ENCODE data around the gene ADAMTS8.

ADAMTS8 gene

DNA sequence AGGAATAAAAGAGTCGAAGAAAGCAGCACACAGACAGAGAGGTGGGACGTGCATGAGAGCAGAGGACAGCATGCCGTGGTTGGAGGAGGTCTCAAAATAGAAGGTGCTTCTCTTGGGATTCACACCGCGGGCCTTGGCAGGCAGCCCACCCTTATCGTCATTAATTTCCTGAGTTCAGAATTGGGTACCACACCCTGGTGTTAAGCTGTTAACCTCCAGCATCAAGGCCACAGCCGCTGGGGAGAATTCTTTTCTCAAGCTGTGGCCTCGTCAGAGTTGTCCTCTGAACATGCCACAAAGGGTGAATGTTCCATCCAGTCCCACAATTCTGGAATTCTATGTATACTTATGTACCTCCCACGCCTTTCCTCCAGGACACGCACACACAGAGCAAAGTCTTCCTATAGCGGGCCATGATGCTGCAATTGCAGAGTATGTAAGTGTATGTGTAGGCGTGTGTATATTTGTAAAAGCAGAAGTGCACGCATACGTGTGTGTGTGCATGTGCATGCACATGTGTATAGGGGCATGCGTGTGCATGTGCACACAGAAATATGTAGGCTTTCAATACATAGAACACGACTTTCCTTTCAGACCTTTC lies 39.0 kb downstream of the ADAMTS8 start:
- DNase-seq: no peak

DNA sequence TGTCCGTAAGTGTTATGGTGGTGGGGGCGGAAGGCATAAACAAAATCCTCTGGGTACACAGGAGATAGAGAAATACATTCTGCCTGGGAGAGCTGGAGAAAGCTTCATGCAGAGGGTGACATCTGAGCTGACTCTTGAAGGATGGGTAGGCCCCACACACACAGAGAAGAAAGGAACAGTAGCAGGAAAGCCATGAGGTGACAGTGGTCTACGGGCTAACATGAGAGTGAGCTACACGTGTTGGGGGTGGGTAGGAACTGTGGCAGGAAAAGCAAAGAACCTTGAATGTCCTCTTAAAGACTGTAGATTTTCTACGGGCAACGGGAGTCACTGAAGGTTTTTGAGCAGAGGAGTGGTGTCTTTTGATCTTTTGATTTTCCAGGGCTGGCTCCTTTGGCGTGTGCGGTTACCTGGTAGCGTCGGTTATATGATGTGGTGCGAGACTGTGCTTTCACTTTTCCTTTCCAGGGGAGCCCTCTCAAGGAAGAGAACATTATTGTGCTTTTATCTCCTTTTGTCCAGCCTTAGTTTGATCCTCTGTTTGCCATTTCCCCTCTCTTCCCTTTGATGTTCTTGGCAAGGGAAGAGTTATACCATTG lies 39.7 kb downstream of the ADAMTS8 start:
- no peak for DNase-seq

DNA sequence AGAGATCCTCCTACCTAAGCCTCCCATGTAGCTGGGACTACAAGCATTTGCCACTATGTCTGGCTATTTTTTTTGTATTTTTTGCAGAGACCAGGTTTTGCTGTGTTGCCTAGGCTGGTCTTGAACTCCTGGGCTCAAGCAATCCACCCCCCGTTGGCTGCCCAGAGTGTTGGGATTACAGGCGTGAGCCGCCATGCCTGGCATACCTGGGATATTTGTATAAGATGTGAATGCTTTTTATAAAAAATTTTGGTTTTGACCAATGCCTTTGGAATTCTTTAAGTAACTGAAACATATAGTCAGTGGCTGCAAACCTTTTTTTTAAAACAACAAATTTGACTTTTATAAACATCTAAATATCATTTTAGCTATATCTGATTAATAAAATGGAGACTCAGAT lies 42.4 kb downstream of the ADAMTS8 start:
- DNase-seq: no peak

DNA sequence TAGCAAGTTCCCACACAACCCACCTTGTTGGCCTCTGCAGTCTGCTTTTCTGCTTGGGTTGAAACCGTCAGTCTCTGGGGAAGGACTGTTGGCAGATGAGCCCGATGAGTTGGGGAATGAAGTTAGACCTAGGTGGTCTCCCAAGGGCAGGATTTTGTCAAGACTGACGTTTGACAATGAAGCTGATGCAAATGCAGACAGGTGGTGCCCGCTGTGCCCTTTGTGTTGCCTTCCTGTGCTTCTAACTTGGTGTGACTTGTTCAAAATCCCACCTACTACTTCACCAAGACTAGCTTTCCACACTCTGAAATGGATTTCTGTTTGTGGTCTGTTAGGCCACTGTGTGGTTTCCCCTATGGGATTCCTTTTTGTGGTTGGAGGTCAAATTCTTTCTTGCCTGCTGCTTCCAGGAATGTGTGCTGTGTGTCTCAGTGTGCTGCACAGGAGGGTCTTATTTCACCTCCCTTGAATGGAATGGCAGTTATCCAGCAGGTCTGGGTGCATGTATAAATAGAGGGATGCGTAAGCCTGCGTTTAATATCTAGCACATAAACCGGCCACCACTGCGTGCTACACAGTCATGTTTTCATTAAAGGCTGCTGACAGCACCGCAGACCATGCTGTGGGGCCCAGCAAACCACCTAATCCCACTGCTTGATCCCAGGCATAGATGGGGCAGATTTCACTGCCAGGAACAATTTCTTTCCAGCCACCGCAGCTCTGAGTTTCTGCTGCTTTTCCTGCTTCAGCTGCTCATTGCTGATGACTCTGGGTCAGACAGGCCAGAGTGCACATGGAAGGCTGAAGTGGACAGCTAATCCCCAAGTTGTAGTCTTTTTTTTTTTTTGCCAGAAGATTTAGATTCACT lies 44.8 kb downstream of the ADAMTS8 start:
- DNase-seq: no peak

DNA sequence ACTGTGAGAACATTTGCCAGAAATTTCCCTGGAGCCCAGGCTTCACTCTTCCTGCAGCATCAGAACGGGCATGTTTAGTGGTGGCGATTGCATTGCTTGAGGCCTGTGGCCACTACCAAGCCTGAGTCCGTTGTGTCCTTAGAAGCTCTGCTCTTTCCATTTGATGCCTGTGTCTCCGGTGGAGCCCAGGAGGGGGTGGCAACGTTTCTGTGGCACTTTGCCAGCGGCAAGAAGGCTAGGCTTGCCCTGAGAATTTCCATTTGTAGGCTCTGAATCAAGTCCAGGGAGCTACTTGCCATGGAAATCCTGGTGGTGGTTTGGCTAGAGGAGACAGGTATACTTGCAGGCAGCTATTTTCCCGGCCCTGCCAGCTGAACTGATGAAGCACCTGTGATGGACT lies 47.1 kb downstream of the ADAMTS8 start:
- DNase-seq: no peak

DNA sequence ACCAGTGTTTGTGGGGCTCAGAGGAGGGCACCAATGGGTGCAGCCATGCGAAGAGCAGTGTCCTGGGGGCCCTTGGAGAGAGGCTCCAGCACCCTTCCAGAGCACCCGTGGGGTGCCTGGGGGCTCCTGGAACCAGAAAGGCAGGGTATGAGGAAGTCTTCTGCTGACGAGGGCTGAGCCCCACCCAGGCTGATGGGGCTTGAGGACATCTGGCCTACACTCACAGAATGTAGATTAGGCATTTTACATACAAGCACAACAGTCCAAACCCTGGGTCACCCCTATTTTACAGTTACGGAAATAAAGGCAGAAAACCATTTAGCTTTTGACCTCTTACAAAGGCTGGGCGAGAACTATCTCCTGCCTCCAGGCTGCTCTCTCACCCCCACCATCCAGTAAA lies 47.6 kb downstream of the ADAMTS8 start:
- no peak for DNase-seq

DNA sequence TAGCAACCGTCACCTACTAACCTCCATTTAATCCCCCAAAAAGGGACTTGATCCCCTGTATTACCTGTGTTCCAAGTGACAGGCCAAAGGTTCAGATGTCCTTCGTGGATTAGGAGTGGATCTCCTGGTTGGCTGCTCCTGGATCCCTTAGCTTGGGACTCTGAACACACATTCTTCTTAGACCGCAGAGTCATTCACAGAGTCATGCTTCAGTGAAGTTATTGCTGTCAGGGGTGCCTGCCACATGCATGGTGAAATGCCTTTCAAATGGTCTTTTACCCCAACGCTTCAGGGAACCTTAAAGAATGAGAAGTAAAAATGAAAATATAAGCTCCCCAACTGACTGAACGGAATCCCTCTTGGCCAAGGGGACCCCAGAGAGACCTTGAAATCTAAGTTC lies 49.1 kb downstream of the ADAMTS8 start:
- DNase-seq: no peak

DNA sequence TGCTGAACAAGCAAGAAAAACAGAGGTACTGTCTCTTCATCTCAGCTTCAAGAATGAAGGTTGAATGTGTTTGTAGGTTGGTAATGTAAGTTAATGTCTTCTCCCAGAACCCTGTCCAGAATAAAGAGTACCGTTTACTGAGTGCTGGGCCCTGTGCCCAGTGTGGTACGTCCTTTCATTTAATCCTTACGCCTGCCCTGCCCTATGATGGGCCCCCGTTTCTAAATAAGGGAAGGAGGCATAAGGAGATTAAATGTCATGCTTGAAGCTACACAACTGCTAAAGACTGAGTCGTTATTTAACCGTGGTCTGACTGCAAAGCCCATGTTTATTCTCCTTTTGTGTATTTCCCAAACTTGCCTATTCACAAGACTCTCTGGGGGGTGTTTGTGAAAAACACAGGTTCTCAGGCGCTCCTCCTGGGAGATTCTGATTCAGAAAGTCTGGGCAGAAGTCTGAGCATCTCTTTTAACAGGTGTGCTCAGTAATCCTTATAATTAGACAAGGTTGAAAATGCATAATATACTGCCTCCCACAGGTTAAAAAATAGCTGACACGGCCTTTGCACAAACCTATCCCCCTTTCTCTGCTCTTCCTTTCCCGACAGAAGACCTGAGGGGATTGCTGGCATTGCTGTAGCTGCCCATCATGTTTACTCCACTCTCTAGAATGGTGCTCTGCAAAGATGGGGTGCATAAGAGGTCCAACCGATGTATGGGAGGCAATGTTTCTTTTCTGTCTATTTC lies 57.4 kb downstream of the ADAMTS8 start:
- no peak for DNase-seq

DNA sequence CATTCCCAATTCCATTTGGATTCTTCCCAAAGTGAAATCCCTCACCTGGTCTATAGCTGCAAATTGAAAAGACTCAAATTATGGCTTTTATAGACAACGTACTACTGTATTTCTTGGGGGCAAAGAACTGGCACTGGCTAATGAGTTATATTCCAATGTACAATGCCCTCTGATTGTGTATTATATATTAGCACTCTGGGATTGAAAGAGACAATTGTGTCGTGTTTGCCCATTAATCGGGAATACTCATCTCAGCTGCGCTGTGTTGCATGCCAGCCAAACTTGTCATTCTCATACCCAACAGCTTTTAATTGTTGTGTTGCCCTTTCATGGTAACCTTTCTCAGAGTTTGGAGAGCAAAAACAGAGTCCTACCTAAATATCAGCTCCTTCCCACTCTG lies 58.7 kb downstream of the ADAMTS8 start:
- no peak for DNase-seq

DNA sequence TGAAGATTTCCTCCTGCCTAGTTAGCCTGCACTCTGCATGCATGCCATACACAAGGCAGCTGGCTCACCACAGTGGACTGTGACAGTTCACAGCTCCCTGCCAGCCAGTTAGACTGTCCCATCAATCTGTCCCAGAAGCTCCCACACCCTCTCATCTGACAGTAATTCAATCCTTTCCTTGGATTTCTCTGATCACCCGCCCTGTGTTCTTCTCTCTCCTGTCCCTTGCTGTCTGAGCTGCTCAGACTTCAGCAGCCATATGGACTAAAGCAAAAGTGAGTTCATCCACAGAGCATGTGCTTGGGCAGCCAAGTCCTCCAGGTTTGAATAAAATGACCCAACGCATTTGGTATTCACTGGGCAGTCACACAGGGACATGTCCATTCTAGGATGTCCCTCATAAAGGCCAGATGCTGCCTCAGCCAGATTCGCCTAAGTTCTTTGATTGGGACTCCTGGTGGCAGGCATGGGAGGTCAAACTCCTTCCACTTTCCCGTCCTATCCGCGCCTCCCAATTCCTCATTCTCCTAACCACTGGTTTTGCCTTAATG lies 59.2 kb downstream of the ADAMTS8 start:
- no peak for DNase-seq

DNA sequence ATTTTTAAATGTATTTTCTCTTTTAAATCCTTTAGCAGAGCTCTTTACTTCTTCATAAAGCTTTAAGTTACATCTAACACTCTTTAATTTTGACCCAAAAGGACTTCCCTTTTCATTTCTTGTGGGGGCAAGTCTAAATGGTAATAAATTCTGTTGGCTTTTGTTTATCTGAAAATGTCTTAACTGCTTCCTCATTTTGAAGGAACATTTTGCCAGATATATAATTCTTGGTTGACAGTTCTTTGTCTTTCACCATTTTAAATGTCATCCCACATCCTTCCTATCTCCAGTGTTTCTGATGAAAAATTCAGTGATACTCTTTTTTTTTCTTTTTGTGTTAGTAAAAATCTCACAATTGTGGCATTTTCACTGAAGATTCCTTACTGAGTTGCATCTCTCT lies 69.0 kb downstream of the ADAMTS8 start:
- DNase-seq: no peak

DNA sequence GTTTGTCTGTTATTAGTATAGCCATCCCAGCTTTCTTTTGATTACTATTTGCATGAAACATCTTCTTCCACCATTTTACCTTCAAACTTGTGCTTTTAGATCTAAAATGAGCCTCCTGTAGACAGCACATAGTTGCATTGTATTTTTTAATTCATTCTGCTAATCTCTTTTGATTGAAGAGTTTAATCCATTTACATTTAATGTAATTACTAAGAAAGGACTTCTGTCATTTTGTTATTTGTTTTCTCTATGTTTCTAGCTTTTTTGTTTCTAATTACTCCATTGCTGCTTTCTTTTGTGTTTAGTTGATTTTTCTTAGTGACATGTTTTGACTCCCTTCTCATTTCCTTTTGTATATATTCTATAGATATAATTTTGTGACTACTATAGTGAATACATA lies 70.0 kb downstream of the ADAMTS8 start:
- no peak for DNase-seq

All from NCI-H1092 treated with DMSO at 0.1 percent for 48 hours (cell line).